GM21367 (cell line): ENCODE measurements around the gene RBM19.
"Not testable (repeated sequence)": the region's sequence is repeated elsewhere in the genome, so short reads cannot be mapped to it uniquely, and the experiment has no call there.

ENCODE experiments used
- ATAC-seq: cut with Tn5 transposase; IDR thresholded peaks from one replicate; pipeline ENCODE4 v1.9.1; 2021; ENCODE audit not compliant: unreplicated experiment

RBM19 gene

GRCh38 chr12:113907446-113908180, 58.5 kb downstream of the RBM19 start:
- no peak for ATAC-seq

DNA sequence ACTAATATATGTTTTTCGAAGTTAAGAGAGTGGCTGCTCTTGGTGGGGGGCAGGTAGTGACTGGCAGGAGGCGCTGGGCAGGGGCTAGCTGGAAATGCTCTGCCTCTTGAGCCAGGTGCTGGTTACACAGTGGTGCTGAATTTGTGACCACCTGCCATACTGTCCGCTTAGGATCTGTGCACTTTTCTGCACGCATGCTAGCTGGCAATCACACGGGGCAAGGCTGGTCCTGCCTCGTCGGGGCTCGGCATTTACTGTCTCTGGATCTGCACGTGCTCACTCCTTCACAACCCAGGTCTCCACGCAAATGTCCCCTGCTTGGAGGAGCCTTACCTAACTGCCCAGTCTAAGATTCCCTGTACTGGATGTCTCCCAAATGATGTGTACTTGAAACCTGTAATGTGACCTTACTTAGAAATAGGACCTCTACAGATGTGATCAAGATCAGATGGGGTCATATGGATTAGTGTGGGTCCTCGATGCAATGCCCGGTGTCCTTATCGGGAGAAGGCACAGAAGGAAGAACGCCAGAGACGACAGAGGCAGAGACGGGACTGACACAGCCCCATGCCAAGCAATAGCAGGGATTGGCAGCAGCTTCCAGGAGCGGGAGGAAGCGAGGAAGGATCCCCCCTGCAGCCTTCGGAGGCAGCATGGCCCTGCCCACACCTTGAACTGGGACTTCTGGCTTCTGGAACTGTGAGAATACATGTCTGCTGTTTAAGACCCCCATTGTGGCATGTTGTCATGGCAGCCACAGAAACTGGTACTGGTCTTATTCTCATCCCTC, 59.5 kb downstream of the RBM19 start:
- no peak for ATAC-seq

GRCh38 chr12:113905829-113906228, 60.3 kb downstream of the RBM19 start:
- no peak for ATAC-seq

- ATAC-seq, result no peak
Observed at GRCh38 chr12:113903381-113903863, 62.7 kb downstream of the RBM19 start.

DNA sequence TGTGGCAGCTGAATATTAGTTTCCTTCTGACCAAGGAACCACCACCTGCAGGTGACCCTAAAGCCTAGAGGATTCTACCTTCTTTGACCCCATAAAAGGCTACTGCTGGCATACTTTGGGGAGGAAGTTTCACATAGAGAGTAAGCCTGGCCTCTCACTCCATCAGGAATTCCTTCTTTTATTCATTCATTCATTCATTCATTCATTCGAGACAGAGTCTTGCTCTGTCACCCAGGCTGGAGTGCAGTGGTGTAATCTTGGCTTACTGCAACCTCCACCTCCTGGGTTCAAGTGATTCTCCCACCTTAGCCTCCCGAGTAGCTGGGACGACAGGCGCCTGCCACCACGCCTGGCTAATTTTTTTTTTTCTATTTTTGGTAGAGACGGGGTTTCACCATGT, 64.8 kb downstream of the RBM19 start:
- not testable (repeated sequence) for ATAC-seq

DNA sequence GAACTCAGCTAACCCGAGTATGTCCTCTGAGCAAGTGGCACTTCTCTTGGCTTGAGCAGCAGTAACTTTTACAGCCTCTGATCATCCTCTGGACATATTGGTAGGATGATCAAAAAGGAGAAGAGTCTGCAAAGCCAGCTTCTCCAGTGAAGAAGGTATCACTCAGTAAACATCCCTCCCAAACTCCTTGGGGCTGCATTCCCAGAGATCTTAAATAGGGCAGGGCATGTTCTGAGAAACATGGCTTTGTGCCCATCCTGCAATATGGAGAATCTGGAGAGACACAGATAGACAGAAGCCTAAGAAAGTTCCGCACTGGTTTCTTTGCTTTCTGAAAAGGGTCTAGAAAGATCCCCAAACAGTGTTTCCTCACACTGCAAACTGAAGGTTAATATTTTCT, 65.4 kb downstream of the RBM19 start:
- no peak for ATAC-seq

GRCh38 chr12:113899561-113900471, 66.3 kb downstream of the RBM19 start:
- ATAC-seq, result no peak

DNA sequence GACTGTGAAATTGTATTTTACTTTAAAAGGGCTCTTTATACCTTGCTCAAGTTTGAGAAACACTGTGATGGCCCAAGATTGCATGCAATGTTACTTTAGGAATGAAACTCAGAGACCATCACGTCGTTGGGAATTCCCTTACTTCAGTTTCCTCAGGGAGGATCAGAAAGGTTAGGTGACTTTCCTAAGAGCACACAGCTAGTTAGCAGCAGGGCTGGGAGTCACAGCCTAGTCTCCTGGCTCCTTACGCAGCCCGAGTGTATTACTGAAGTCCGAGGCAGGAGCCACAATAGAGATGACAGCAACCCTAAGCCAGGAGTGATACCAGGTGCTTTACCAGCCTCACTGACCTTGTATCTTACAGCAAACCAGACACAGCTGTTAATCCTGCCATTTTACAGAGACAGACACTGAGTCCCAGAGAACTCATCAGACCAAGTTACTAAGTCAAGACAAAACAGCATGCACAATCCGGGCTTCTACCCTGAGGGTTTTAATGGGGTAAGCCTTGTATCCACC, 67.0 kb downstream of the RBM19 start:
- ATAC-seq, result no peak

DNA sequence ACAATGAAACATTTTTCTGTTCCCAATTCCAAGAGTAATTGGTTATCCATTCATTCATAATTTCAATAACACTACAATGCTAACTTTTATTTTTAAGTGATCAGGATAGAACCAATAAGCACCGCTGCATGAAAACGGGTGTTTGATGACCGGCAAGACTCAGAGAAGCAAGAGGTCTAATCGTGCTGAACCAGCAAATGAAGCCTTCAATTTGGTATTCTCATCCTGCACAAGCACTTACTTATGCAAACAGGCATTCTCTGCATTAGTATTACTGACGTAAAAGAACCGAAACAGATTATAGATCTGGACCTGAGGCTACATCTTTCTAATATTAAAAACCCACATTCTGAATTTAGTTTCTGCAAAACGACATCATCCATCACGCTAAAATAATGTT, 67.7 kb downstream of the RBM19 start:
- no peak for ATAC-seq

- ATAC-seq, result no peak
Observed at GRCh38 chr12:113897406-113897805, 68.7 kb downstream of the RBM19 start.

GRCh38 chr12:113896841-113897240, 69.3 kb downstream of the RBM19 start:
- ATAC-seq, result no peak

DNA sequence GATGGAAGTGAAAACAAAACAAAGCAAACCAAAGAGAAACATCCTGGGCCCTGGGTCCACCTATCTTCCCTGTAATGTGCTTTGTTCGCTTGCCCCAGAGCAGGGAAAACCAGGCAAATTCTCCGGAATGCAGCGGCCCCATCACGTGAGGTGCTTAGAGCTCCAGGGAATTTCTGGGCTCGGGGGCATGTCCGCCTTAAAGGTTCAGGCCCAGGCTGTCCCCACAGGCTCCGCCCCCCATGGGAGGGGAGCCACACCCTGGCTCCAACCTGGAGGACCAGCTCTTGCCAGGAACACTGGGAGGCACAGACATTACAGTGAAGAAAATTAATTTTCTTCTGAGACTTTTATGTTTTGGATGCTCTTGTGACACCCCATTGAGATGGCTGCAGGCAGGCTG, 69.9 kb downstream of the RBM19 start:
- ATAC-seq, result no peak

DNA sequence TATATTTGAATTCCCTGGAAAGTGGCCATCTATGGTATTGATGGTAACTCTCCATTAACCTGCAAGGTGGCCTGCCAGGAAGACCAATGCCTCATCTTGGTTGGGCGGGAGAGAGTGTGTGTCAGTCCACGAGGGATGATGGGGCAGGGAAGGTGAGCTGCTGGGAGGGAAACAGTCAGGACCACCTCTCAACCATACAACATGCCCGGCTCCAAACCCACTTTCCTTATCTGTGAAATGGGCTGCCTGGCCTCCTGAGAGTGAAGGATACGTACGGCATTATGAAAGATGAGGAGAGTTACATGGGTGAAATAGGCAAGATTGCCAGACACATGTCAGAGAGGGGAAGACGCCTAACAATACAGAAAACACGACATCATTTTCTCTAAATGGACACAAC, 70.9 kb downstream of the RBM19 start:
- ATAC-seq, result no peak

- no peak for ATAC-seq
Observed at GRCh38 chr12:113894697-113895096, 71.4 kb downstream of the RBM19 start.

DNA sequence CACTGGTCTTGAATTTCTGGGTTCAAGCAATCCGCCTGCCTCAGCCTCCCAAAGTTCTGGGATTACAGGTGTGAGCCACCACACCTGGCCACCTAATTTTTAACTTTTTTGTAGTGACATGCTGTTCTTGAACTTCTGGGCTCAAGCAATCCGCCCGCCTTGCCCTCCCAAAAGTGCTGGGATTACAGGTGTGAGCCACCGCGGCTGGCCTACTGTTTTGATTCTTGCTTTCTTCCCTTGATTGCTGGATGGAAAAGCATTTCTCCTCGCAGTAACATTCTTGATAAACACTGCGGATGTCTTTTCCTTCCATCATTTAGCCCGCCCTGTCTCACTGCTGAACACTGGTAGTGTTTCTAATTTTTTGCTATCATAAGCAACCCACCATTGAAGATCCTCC, 72.9 kb downstream of the RBM19 start:
- no peak for ATAC-seq

GRCh38 chr12:113892556-113892955, 73.6 kb downstream of the RBM19 start:
- ATAC-seq, result no peak

DNA sequence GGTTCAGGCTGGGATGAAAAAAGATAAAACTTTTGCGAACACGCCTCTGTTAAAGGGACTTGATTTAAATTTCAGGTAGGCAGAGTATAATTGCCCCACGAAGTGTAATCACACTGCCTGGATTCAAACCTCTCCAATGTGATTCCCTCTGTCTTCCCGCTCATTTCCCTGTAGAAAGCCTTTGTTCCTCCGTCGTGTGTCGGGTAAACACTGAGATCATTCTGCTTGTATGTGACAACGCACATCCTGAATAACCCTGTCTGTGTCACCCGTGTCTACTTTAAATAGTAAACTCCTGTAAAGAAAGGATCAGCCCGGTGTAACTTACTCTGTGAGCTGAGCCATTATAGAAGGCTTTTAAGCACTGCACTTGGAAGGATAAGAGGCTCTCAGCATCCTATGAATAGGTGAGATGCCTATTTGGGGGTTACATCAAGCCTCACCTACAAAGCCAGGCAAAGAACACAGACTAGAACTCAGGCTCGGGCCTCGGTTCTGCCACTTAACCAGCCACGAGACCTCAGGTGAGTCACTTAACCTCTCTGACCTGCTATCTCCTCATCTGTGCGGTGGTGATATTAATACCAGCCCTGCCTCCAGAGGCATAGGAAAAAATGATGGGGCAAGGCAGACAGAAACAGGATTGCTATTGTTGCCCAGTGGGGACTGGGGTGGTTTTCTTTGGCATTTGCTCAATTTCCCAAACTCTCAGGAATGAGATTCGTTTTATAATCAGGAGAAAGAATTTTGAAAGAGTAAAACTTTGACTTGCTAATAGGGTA, 74.2 kb downstream of the RBM19 start:
- ATAC-seq, result no peak

DNA sequence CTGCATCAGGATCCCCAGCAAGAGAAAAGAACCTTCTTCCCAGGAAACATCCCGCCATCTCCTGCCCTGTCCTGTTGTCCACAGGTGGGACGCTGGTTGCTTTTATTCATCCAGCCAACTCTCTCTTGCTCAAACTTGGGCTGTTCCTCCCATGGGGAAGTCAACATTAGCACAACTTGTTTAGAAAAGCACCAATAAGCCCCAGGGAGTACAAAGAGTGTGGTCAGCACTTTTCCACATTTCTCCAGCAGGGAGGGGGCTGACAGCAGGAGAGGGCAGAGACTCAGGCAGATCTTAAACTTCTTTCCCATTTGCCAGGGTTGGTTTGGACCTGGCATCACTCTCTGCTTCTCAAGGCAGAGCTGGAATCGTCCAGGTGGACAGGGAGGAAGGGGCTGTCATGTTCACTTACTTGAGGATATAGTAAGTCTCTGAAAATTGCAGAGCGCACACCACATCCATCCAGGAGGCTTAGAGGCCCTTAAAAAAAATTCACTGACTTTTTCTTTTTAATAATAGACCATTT, 74.9 kb downstream of the RBM19 start:
- ATAC-seq, result no peak

DNA sequence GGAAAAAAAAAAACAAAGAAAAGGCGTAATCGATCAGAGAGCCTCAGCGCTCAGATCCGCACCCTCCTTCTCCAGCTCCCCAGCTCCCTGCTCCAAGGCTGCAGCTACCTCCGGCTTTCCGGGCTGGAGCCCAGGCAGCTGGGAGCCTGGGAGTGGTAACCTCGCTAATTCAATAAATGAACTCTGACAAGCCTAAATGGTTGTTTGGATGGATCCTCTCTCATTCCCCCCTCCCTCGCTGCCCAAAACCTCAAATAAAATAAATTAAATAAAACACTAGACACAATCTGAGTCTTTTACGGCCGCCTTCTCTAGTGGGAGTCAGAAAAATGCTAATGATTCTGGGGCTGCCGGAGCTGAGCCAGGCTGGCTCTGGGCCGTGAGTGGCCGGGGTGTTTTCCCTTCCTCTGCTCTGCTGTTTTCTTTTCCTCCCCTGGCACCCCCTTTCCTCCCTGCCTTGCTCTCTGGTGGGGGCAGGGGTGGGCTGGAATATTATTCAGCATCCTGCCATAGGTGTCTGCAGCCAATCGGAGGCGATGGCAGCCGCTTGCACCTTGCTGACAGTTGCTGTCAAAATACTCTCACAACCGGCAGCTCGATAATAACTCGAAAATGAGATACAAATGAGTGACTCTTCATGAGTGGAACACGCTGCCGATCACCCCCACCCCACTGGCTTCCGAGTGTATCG, 76.1 kb downstream of the RBM19 start:
- no peak for ATAC-seq
